Left colon (tissue), 2 donors: Measurements from ENCODE around the gene SP7. TPM values are rescaled to one million over a fixed set of nuclear protein-coding genes. Genes with fewer than 3 reads are reported as not detected.
"Not testable (repeated sequence)": the region's sequence is repeated elsewhere in the genome, so short reads cannot be mapped to it uniquely, and the experiment has no call there.

Source experiments
- ATAC-seq: fragments of 200-7000 bp; cut with Tn5 transposase; one replicate; pipeline ENCODE4 v1.9.1; 2020; ENCODE audit warnings: mild to moderate bottlenecking, moderate library complexity
- DNase-seq, 2 donors: peaks; one replicate each; pipeline ENCODE4 v3.0.0-alpha.2; 2020
- intact Hi-C, 2 donors: fragments of 100-400 bp; cut with DNase I in 1 of 2; cut with micrococcal nuclease in 1 of 2; formaldehyde crosslinking; loops; one replicate each; pipeline versions ENCODE4 v1.11.2 to v1.14.0; 2022; cut with DNase I, micrococcal nuclease
- total RNA-seq, 2 donors: library from RNA; stranded (reverse); fragmentation: NEBNext Ultra II Directional; extraction: Animal tissue kit (Norgen Biotek cat#: 25700); gene quantifications; one replicate each; pipeline ENCODE4 v1.2.1, GENCODE V29; 2021
- donor health status: DM: no; HTN: no; CAD: no.
- donor health status: DM: yes; HTN: yes; CAD: no.

Gene SP7
- total RNA-seq, 2 donors from 2014 or later: not detected

GRCh38 chr12:53352331-53353256, 16.4 kb upstream of the SP7 start:
- intact Hi-C loops: loop anchor here (2.0 to 5.0 kb wide), 2 partner anchors 68 to 70 kb away; partner anchors contain the start of gene AMHR2 (in 1 of the 2)
- ATAC-seq (peak; percentile 94), DNase-seq (peak; percentile 73 to 85)

GRCh38 chr12:53347905-53348304, 11.8 kb upstream of the SP7 start:
- intact Hi-C loops: loop anchor here in 1 of 2 donors (10.0 kb wide), 1 partner anchor 157 kb away; the partner anchor contains the start of genes NPFF and TARBP2
- ATAC-seq (no peak), DNase-seq (no peak)

- ATAC-seq (no peak), DNase-seq (no peak)
- intact Hi-C loops: loop anchor here in 1 of 2 donors (10.0 kb wide), 1 partner anchor 158 kb away; the partner anchor contains the start of genes NPFF and TARBP2
These were observed 10.3 kb upstream of the SP7 start for GRCh38 chr12:53346491-53346890.

- DNase-seq: no peak
- ATAC-seq: no peak
- intact Hi-C loops: loop anchor here in 1 of 2 donors (10.0 kb wide), 1 partner anchor 159 kb away; the partner anchor contains the start of genes NPFF and TARBP2
These were observed 9.5 kb upstream of the SP7 start for GRCh38 chr12:53345486-53346188.

GRCh38 chr12:53344824-53345485, 8.8 kb upstream of the SP7 start:
- DNase-seq (peak; percentile 71 to 80), ATAC-seq (peak; percentile 92)
- intact Hi-C loops: loop anchor here in 1 of 2 donors (10.0 kb wide), 1 partner anchor 160 kb away; the partner anchor contains the start of genes NPFF and TARBP2

GRCh38 chr12:53344487-53344823, 8.3 kb upstream of the SP7 start:
- intact Hi-C loops: loop anchor here in 1 of 2 donors (10.0 kb wide), 1 partner anchor 160 kb away; the partner anchor contains the start of genes NPFF and TARBP2
- ATAC-seq (no peak), DNase-seq (no peak)

- intact Hi-C loops: loop anchor here in 1 of 2 donors (10.0 kb wide), 1 partner anchor 161 kb away; the partner anchor contains the start of genes NPFF and TARBP2
- ATAC-seq: no peak
- DNase-seq: no peak
These were observed 7.8 kb upstream of the SP7 start for GRCh38 chr12:53343969-53344368.

GRCh38 chr12:53343449-53343848, 7.3 kb upstream of the SP7 start:
- DNase-seq: no peak
- intact Hi-C loops: loop anchor here in 1 of 2 donors (10.0 kb wide), 1 partner anchor 161 kb away; the partner anchor contains the start of genes NPFF and TARBP2
- ATAC-seq: no peak

GRCh38 chr12:53340398-53340797, 4.2 kb upstream of the SP7 start:
- intact Hi-C loops: loop anchor here in 1 of 2 donors (10.0 kb wide), 1 partner anchor 164 kb away; the partner anchor contains the start of genes NPFF and TARBP2
- ATAC-seq: no peak
- no peak for DNase-seq

- no peak for ATAC-seq
These were observed 2.8 kb upstream of the SP7 start for GRCh38 chr12:53338916-53339315.

GRCh38 chr12:53338017-53338416, 1.9 kb upstream of the SP7 start:
- ATAC-seq (no peak), DNase-seq (no peak)
- intact Hi-C loops: no loop called here

More at GRCh38 chr12:53338916-53339315, 2.8 kb upstream of the SP7 start:
- no peak for DNase-seq
- intact Hi-C loops: no loop called here

GRCh38 chr12:53334822-53335221, 1.3 kb downstream of the SP7 start:
- DNase-seq (no peak), ATAC-seq (no peak)
- intact Hi-C loops: no loop called here

GRCh38 chr12:53333845-53334244, 2.3 kb downstream of the SP7 start:
- DNase-seq: no peak
- ATAC-seq: no peak
- intact Hi-C loops: no loop called here

- intact Hi-C loops: no loop called here
- ATAC-seq (no peak), DNase-seq (no peak)
These were observed 2.9 kb downstream of the SP7 start for GRCh38 chr12:53333289-53333688.

GRCh38 chr12:53332744-53333143, 3.4 kb downstream of the SP7 start:
- ATAC-seq: no peak
- intact Hi-C loops: no loop called here
- DNase-seq: no peak

- intact Hi-C loops, ATAC-seq, DNase-seq: not testable (repeated sequence)
These were observed 3.8 kb downstream of the SP7 start for GRCh38 chr12:53332339-53332738.

- intact Hi-C loops: no loop called here
- ATAC-seq (no peak), DNase-seq (no peak)
These were observed 5.5 kb downstream of the SP7 start for GRCh38 chr12:53330671-53331070.

GRCh38 chr12:53328043-53328435, 8.1 kb downstream of the SP7 start:
- ATAC-seq (no peak), DNase-seq (no peak)
- intact Hi-C loops: no loop called here
